ENCODE measurements around the gene CNNM4. TPM values are rescaled to one million over a fixed set of nuclear protein-coding genes. Genes with fewer than 3 reads are reported as not detected.

The CNNM4 gene
- total and polyA plus RNA-seq, 7 donors: 2.3 to 36.7 (median 6.6) TPM

DNA sequence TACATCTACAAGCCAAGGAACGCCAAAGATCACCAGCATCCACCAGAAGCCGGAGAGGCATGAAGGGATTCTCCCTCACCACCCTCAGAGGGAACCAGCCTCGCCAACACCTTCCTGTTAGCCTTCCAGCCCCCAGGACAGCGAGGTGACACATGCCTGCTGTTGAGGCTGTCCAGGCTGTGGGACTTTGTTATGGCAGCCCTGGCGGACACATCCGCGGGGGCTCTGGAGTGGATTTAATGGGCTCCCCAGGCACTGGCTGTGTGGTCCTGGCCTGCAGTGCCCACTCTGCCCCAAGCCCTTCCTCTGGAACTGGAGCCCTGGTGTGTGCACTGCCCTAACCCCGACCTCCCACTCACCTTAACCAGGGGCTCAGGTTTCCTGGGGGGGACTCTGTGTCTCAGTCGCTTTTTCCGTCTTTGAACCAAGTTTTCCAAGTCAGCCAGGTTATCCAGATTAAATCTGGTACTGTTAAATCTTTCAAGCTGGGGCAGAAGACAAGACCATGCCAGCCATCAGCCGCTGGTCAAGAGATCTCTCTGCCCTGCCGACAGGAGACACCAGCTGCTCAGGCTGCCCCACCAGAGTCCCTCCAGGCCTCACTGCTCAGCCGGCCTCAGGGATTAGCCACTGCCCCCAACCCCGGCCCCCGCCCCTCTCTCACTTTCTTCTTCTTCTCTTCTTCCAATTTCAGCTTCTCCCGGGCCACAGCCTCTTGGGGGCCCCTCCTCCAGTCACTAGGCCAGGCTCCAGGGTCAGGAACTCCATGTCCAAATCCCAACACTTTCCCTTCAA, 81.2 kb downstream of the CNNM4 start:
- no peak for DNase-seq
- TF ChIP-seq, protein P1, sequence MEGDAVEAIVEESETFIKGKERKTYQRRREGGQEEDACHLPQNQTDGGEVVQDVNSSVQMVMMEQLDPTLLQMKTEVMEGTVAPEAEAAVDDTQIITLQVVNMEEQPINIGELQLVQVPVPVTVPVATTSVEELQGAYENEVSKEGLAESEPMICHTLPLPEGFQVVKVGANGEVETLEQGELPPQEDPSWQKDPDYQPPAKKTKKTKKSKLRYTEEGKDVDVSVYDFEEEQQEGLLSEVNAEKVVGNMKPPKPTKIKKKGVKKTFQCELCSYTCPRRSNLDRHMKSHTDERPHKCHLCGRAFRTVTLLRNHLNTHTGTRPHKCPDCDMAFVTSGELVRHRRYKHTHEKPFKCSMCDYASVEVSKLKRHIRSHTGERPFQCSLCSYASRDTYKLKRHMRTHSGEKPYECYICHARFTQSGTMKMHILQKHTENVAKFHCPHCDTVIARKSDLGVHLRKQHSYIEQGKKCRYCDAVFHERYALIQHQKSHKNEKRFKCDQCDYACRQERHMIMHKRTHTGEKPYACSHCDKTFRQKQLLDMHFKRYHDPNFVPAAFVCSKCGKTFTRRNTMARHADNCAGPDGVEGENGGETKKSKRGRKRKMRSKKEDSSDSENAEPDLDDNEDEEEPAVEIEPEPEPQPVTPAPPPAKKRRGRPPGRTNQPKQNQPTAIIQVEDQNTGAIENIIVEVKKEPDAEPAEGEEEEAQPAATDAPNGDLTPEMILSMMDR (IDR thresholded peaks at IDR 0.05): no peak
- TF ChIP-seq EP300 (IDR thresholded peaks at IDR 0.05): no peak
- TF ChIP-seq POLR2A (IDR thresholded peaks at IDR 0.05): no peak
- TF ChIP-seq POLR2AphosphoS5 (IDR thresholded peaks at IDR 0.05): peak in 2 of 4 donors; percentile 25 to 27
- H3K4me1 ChIP-seq: peaks cover 0 to 12% (median 12%) of the 10 kb centered on the region in 4 donors
- 89 to 91% methylated on average over 16 of the region's 16 CpGs for WGBS, 2 donors
- peaks cover 0 to 26% (median 0%) of the 10 kb centered on the region in 4 donors for H3K36me3 ChIP-seq
- intact Hi-C loops (cut with DNase I): no loop called here
- no peak overlapping the region for H3K27ac ChIP-seq
- no peak overlapping the region for H3K4me3 ChIP-seq
- no peaks in the 10 kb centered on the region for H3K9me3 ChIP-seq
- no peaks in the 10 kb centered on the region for H3K27me3 ChIP-seq

DNA sequence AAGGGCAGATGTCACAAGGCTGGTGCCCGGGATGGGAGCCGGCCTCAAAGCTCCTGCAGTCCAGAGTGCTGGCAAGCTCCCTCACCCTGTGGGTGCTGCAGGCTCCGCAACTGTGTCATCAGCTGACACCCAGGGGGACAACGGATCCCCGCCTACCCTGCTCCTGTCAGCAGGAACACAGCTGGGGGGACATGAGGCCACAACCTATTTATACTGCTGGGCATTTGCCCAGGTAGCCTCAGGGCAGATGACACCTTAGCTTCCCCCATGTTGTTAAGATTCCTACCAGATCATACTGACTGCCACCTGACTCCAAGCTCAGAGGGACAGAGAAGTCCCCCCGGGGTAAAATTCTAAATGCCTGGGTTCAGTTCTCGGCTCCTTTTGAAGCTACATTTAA, 81.9 kb downstream of the CNNM4 start:
- no peak for DNase-seq
- intact Hi-C loops (cut with DNase I): no loop called here
- peaks cover 0 to 12% (median 12%) of the 10 kb centered on the region in 4 donors for H3K4me1 ChIP-seq
- no peak overlapping the region for H3K4me3 ChIP-seq
- peaks cover under 1 to 28% (median 2%) of the 10 kb centered on the region in 4 donors for H3K36me3 ChIP-seq
- TF ChIP-seq POLR2A (IDR thresholded peaks at IDR 0.05): no peak
- TF ChIP-seq, protein P1 (IDR thresholded peaks at IDR 0.05): no peak
- no peak for TF ChIP-seq EP300 (IDR thresholded peaks at IDR 0.05)
- TF ChIP-seq POLR2AphosphoS5 (IDR thresholded peaks at IDR 0.05): no peak
- H3K27ac ChIP-seq: no peak overlapping the region
- 90 to 92% methylated on average over 7 of the region's 7 CpGs for WGBS, 2 donors
- H3K9me3 ChIP-seq: no peaks in the 10 kb centered on the region
- no peaks in the 10 kb centered on the region for H3K27me3 ChIP-seq

DNA sequence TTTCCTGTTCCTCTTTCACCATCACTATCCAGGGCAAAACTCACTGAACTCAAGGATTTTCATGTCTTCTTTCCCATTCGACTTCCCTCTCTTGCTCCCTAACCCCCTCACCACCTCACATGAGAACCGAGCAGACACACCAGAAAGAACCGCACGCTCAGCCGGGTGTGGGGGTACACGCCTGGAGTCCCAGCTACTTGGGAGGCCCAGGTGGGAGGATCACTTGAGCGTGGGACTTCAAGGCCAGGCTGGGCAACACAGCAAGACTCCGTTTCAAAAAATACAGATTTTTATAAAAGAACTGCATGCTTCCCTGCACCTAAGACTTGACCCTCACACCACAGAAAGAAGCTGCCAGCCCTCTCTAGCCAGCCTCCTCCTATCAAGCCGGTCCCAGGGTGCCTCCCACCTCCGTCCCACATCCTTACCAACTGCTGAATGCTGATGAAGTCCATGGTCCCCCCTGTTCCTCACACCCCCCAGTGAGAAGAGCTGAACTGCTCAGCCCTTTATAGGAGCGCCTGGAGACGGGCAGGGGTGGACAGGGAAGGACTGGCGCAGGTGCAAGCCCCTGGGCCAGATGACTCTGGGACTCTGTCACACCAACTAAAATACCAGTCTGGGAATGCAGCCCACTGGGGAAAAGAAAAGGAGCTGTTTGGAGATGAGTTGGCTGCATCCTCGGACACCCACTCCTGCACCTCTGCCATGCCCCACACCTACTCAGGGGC, 83.0 kb downstream of the CNNM4 start, which contains the start of gene ANKRD23:
ANKRD23 (minus strand) TSS at position 484 of the 731 bp plus-strand sequence; CDS start at position 455, 29 bp downstream.
- DNase-seq: no peak
- Histone ChIP-seq H3K4me3 (no peak within 1 kb of the TSS), H3K36me3 (peaks cover 8 to 33% (median 12%) of the 10 kb centered on the region in 4 donors), H3K27ac (no peak within 1 kb of the TSS), H3K4me1 (peaks cover 0 to 12% (median 12%) of the 10 kb centered on the region in 4 donors), H3K9me3 (no peaks in the 10 kb centered on the region), H3K27me3 (no peaks in the 10 kb centered on the region)
- intact Hi-C loops (cut with DNase I): no loop called here
- no peak for TF ChIP-seq EP300 (IDR thresholded peaks at IDR 0.05)
- no peak for TF ChIP-seq POLR2A (IDR thresholded peaks at IDR 0.05)
- TF ChIP-seq POLR2AphosphoS5 (IDR thresholded peaks at IDR 0.05): no peak
- TF ChIP-seq, protein P1 (IDR thresholded peaks at IDR 0.05): no peak
- 96% methylated on average over 14 of the region's 14 CpGs for WGBS, 2 donors

DNA sequence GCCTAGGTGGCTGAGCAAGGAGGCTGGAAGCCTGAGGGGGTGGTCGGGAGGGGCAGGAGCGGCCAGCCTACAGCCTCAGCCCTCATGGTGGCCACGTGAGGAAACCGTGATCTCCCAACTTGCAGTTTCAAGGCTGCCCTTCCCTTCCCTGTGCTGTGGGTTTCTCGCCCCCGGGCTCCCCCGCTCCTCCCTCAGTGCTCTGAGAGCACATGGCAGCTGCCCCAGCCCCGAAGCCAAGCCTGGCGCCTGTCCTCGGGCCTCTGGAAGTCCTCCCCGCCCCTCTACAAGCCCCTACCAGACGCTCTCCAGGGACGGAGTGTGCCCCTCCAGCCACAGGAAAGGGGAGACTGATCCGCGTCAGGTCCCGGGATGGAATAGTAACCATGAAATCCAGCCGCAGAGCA, 83.7 kb downstream of the CNNM4 start:
- Histone ChIP-seq H3K36me3 (peaks cover 8 to 40% (median 13%) of the 10 kb centered on the region in 4 donors), H3K4me3 (no peak overlapping the region), H3K9me3 (no peaks in the 10 kb centered on the region), H3K27me3 (no peaks in the 10 kb centered on the region), H3K27ac (no peak overlapping the region), H3K4me1 (peaks cover 0 to 6% (median 5%) of the 10 kb centered on the region in 4 donors)
- WGBS, 2 donors: 90 to 92% methylated on average over 17 of the region's 17 CpGs
- TF ChIP-seq POLR2A (IDR thresholded peaks at IDR 0.05) (no peak), EP300 (IDR thresholded peaks at IDR 0.05) (no peak), POLR2AphosphoS5 (IDR thresholded peaks at IDR 0.05) (no peak)
- TF ChIP-seq, protein P1 (IDR thresholded peaks at IDR 0.05): no peak
- DNase-seq: no peak
- intact Hi-C loops (cut with DNase I): no loop called here

Data from sigmoid colon (tissue), 7 donors.